Nephron progenitor cell (in vitro differentiated cells): Measurements from ENCODE around the gene VEZT.

Experiments used
- DNase-seq: peaks from one replicate; pipeline ENCODE4 v3.0.0; 2021
- H3K27ac Mint-ChIP-seq: 2 replicates; pipeline ENCODE4 v1.8.0; 2021; ENCODE audit warnings: mild to moderate bottlenecking, moderate library complexity, mixed read lengths
- H3K27me3 Mint-ChIP-seq: 2 replicates; pipeline ENCODE4 v1.8.0; 2021; ENCODE audit warnings: mild to moderate bottlenecking, low read depth, mixed read lengths; ENCODE audit not compliant: poor library complexity
- H3K36me3 Mint-ChIP-seq: 2 replicates; pipeline ENCODE4 v1.8.0; 2021; ENCODE audit warnings: low read depth, mixed read lengths
- H3K4me1 Mint-ChIP-seq: 2 replicates; pipeline ENCODE4 v1.8.0; 2021; ENCODE audit warnings: mixed read lengths
- H3K4me3 Mint-ChIP-seq: 2 replicates; pipeline ENCODE4 v1.8.0; 2021; ENCODE audit warnings: mild to moderate bottlenecking, moderate library complexity, mixed read lengths
- H3K9me3 Mint-ChIP-seq: 2 replicates; pipeline ENCODE4 v1.8.0; 2021; ENCODE audit warnings: mild to moderate bottlenecking, moderate library complexity, mixed read lengths
- CTCF ChIP-seq: fragments of 200-600 bp; sonication (generic); IDR thresholded peaks from 2 replicates; pipeline ENCODE4 v1.5.0; 2021; ENCODE audit warnings: antibody characterized with exemption

The VEZT gene

DNA sequence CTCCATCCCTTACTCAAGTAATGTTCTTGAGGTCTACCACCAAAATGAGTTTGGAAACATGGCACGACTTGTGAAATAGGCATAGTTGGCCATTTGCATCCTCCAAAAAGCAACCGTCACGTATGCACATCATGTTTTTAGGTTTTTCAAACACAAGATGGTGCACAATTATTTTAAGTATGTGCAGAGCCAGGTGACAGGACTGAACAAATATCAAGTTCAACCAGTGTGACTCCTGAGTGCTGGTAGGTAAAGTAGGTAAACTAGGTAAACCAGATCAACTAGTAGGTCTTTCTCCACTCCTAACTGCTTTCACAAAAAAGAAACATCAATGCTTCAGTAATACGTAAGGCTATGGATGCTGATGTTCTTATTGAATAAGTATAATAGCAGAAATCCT is 39.5 kb upstream of the VEZT start:
- H3K9me3 Mint-ChIP-seq = peaks cover 3% of the 10 kb centered on the region
- no peaks in the 10 kb centered on the region for H3K27me3 Mint-ChIP-seq
- H3K36me3 Mint-ChIP-seq = peaks cover 17% of the 10 kb centered on the region
- no peak overlapping the region for H3K27ac Mint-ChIP-seq
- H3K4me1 Mint-ChIP-seq = peaks cover 18% of the 10 kb centered on the region
- no peak for DNase-seq
- no peak overlapping the region for H3K4me3 Mint-ChIP-seq
- no peak for TF ChIP-seq CTCF

GRCh38 chr12:95179011-95179410 is 38.6 kb upstream of the VEZT start:
- no peak overlapping the region for H3K27ac Mint-ChIP-seq
- peaks cover 9% of the 10 kb centered on the region for H3K4me1 Mint-ChIP-seq
- no peak for DNase-seq
- H3K9me3 Mint-ChIP-seq = peaks cover 3% of the 10 kb centered on the region
- TF ChIP-seq CTCF = no peak
- H3K27me3 Mint-ChIP-seq = no peaks in the 10 kb centered on the region
- peaks cover 8% of the 10 kb centered on the region for H3K36me3 Mint-ChIP-seq
- H3K4me3 Mint-ChIP-seq = no peak overlapping the region

GRCh38 chr12:95181103-95181502 is 36.5 kb upstream of the VEZT start:
- H3K27ac Mint-ChIP-seq = peak overlapping the region; percentile 54
- peaks cover 5% of the 10 kb centered on the region for H3K4me1 Mint-ChIP-seq
- TF ChIP-seq CTCF = no peak

GRCh38 chr12:95182868-95183415 is 34.7 kb upstream of the VEZT start:
- H3K27me3 Mint-ChIP-seq = no peaks in the 10 kb centered on the region
- TF ChIP-seq CTCF = no peak
- H3K27ac Mint-ChIP-seq = no peak overlapping the region
- no peaks in the 10 kb centered on the region for H3K9me3 Mint-ChIP-seq
- no peak overlapping the region for H3K4me3 Mint-ChIP-seq
- peaks cover 21% of the 10 kb centered on the region for H3K36me3 Mint-ChIP-seq
- H3K4me1 Mint-ChIP-seq = peaks cover 9% of the 10 kb centered on the region
- no peak for DNase-seq

More at GRCh38 chr12:95181103-95181502, 36.5 kb upstream of the VEZT start:
- Mint-ChIP-seq H3K9me3 (no peaks in the 10 kb centered on the region), H3K4me3 (no peak overlapping the region), H3K27me3 (no peaks in the 10 kb centered on the region), H3K36me3 (peaks cover 17% of the 10 kb centered on the region)
- no peak for DNase-seq

DNA sequence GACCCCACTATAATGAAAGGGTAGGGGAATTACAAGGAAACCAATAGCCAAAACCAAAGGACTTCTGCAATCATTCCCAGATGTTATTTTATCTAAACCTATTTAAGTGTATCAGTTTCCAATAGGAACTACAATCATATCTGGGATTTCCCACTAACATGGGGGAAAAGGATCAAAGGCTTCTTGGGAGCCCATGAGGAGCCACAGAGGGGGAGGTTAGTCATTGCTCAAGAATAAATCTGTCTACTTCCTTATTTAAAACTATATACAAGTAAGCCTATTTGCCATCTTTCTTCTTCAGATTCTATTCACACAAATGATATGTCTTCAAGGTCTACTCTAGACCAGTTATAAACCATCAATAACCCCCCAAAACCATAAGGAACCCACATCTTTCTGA is 33.5 kb upstream of the VEZT start:
- H3K9me3 Mint-ChIP-seq = no peaks in the 10 kb centered on the region
- H3K27ac Mint-ChIP-seq = no peak overlapping the region

More for the DNA sequence above, 33.5 kb upstream of the VEZT start:
- no peak for DNase-seq
- no peak for TF ChIP-seq CTCF
- Mint-ChIP-seq H3K36me3 (peaks cover 21% of the 10 kb centered on the region), H3K4me1 (peaks cover 15% of the 10 kb centered on the region), H3K27me3 (no peaks in the 10 kb centered on the region), H3K4me3 (no peak overlapping the region)
